Measurements from ENCODE around the gene DPRX.
"Not testable (repeated sequence)": the region's sequence is repeated elsewhere in the genome, so short reads cannot be mapped to it uniquely, and the experiment has no call there.

DPRX gene

GRCh38 chr19:53647350-53647749 is 15.6 kb downstream of the DPRX start:
- DNase-seq: no peak

GRCh38 chr19:53647792-53648191 is 16.0 kb downstream of the DPRX start:
- no peak for DNase-seq

- DNase-seq: no peak
Measured at GRCh38 chr19:53649746-53650593, 18.2 kb downstream of the DPRX start.

- no peak for DNase-seq
Measured at GRCh38 chr19:53652476-53652875, 20.7 kb downstream of the DPRX start.

- DNase-seq: no peak
Measured at GRCh38 chr19:53655042-53655665, 23.4 kb downstream of the DPRX start.

GRCh38 chr19:53657330-53657729 is 25.5 kb downstream of the DPRX start:
- DNase-seq: no peak

- DNase-seq: no peak
Measured at GRCh38 chr19:53657778-53658177, 26.0 kb downstream of the DPRX start.

- no peak for DNase-seq
Measured at GRCh38 chr19:53659292-53659691, 27.5 kb downstream of the DPRX start.

- DNase-seq: no peak
Measured at GRCh38 chr19:53660584-53660983, 28.8 kb downstream of the DPRX start.

- DNase-seq: no peak
Measured at GRCh38 chr19:53662209-53662608, 30.4 kb downstream of the DPRX start.

- no peak for DNase-seq
Measured at GRCh38 chr19:53664152-53664551, 32.4 kb downstream of the DPRX start.

GRCh38 chr19:53664760-53665159 is 33.0 kb downstream of the DPRX start:
- no peak for DNase-seq

GRCh38 chr19:53666331-53666730 is 34.5 kb downstream of the DPRX start:
- DNase-seq: not testable (repeated sequence)

GRCh38 chr19:53668804-53669203 is 37.0 kb downstream of the DPRX start:
- not testable (repeated sequence) for DNase-seq

GRCh38 chr19:53670345-53670744 is 38.5 kb downstream of the DPRX start:
- DNase-seq: no peak

- no peak for DNase-seq
Measured at GRCh38 chr19:53671663-53672062, 39.9 kb downstream of the DPRX start.

All from NCI-H510A treated with DMSO at 0.1 percent for 48 hours (cell line).